ENCODE measurements around the gene ZNF665.

The ZNF665 gene

GRCh38 chr19:53183146-53183764 is 9.9 kb downstream of the ZNF665 start:
- DNase-seq (ENCODE audit: low spot score in 2 of 2) = no peak
- Histone ChIP-seq H3K4me1 (no peaks in the 10 kb centered on the region), H3K4me3 (no peak overlapping the region), H3K9me3 (no peaks in the 10 kb centered on the region), H3K36me3 (replicated peaks) (no peaks in the 10 kb centered on the region), H3K27me3 (ENCODE audit: low read depth) (no peaks in the 10 kb centered on the region)
- in situ Hi-C loops (cut with MboI; ENCODE audit: low sequenced_read_pairs) = no loop called here

GRCh38 chr19:53182202-53182601 is 11.0 kb downstream of the ZNF665 start:
- in situ Hi-C loops (cut with MboI; ENCODE audit: low sequenced_read_pairs) = no loop called here
- no peak overlapping the region for H3K4me3 ChIP-seq
- no peaks in the 10 kb centered on the region for H3K9me3 ChIP-seq
- no peak for DNase-seq (ENCODE audit: low spot score in 2 of 2)
- no peaks in the 10 kb centered on the region for H3K4me1 ChIP-seq
- H3K36me3 ChIP-seq (replicated peaks) = no peaks in the 10 kb centered on the region
- H3K27me3 ChIP-seq (ENCODE audit: low read depth) = no peaks in the 10 kb centered on the region

GRCh38 chr19:53177986-53178385 is 15.2 kb downstream of the ZNF665 start:
- Histone ChIP-seq H3K4me3 (no peak overlapping the region), H3K27me3 (ENCODE audit: low read depth) (no peaks in the 10 kb centered on the region), H3K36me3 (replicated peaks) (no peaks in the 10 kb centered on the region), H3K9me3 (no peaks in the 10 kb centered on the region), H3K4me1 (no peaks in the 10 kb centered on the region)
- no peak for DNase-seq (ENCODE audit: low spot score in 2 of 2)
- in situ Hi-C loops (cut with MboI; ENCODE audit: low sequenced_read_pairs) = no loop called here

GRCh38 chr19:53172889-53173288 is 20.3 kb downstream of the ZNF665 start:
- H3K36me3 ChIP-seq (replicated peaks) = no peaks in the 10 kb centered on the region
- H3K9me3 ChIP-seq = no peaks in the 10 kb centered on the region
- in situ Hi-C loops (cut with MboI; ENCODE audit: low sequenced_read_pairs) = no loop called here
- no peak overlapping the region for H3K4me3 ChIP-seq
- H3K27me3 ChIP-seq (ENCODE audit: low read depth) = no peaks in the 10 kb centered on the region
- DNase-seq (ENCODE audit: low spot score in 2 of 2) = no peak
- H3K4me1 ChIP-seq = no peaks in the 10 kb centered on the region

GRCh38 chr19:53165691-53166091 is 27.5 kb downstream of the ZNF665 start:
- Histone ChIP-seq H3K4me3 (no peak overlapping the region), H3K36me3 (replicated peaks) (no peaks in the 10 kb centered on the region), H3K4me1 (no peaks in the 10 kb centered on the region), H3K27me3 (ENCODE audit: low read depth) (no peaks in the 10 kb centered on the region), H3K9me3 (peaks cover 8% of the 10 kb centered on the region; the same call in 1 of the 2 replicates)
- no peak for DNase-seq (ENCODE audit: low spot score in 2 of 2)
- in situ Hi-C loops (cut with MboI; ENCODE audit: low sequenced_read_pairs) = no loop called here

GRCh38 chr19:53161123-53161522 is 32.0 kb downstream of the ZNF665 start:
- peaks cover 4% of the 10 kb centered on the region; the same call in 1 of the 2 replicates for H3K9me3 ChIP-seq
- no peaks in the 10 kb centered on the region for H3K36me3 ChIP-seq (replicated peaks)
- DNase-seq (ENCODE audit: low spot score in 2 of 2) = no peak
- H3K4me3 ChIP-seq = no peak overlapping the region
- H3K27me3 ChIP-seq (ENCODE audit: low read depth) = no peaks in the 10 kb centered on the region
- H3K4me1 ChIP-seq = no peaks in the 10 kb centered on the region
- in situ Hi-C loops (cut with MboI; ENCODE audit: low sequenced_read_pairs) = no loop called here

GRCh38 chr19:53160350-53160749 is 32.8 kb downstream of the ZNF665 start:
- H3K4me1 ChIP-seq = no peaks in the 10 kb centered on the region
- H3K4me3 ChIP-seq = no peak overlapping the region
- no peaks in the 10 kb centered on the region for H3K27me3 ChIP-seq (ENCODE audit: low read depth)
- in situ Hi-C loops (cut with MboI; ENCODE audit: low sequenced_read_pairs) = no loop called here
- no peak for DNase-seq (ENCODE audit: low spot score in 2 of 2)
- no peaks in the 10 kb centered on the region for H3K36me3 ChIP-seq (replicated peaks)
- H3K9me3 ChIP-seq = peaks cover 4% of the 10 kb centered on the region; the same call in 1 of the 2 replicates

- H3K4me1 ChIP-seq = no peaks in the 10 kb centered on the region
- H3K27me3 ChIP-seq (ENCODE audit: low read depth) = no peaks in the 10 kb centered on the region
- in situ Hi-C loops (cut with MboI; ENCODE audit: low sequenced_read_pairs) = no loop called here
- H3K9me3 ChIP-seq = no peaks in the 10 kb centered on the region; the same call in 1 of the 2 replicates
- DNase-seq (ENCODE audit: low spot score in 2 of 2) = no peak
- no peaks in the 10 kb centered on the region for H3K36me3 ChIP-seq (replicated peaks)
- H3K4me3 ChIP-seq = no peak overlapping the region
These were observed 35.0 kb downstream of the ZNF665 start for GRCh38 chr19:53158119-53158656.

GRCh38 chr19:53157626-53158025 is 35.5 kb downstream of the ZNF665 start:
- no peaks in the 10 kb centered on the region; the same call in 1 of the 2 replicates for H3K9me3 ChIP-seq
- in situ Hi-C loops (cut with MboI; ENCODE audit: low sequenced_read_pairs) = no loop called here
- no peak overlapping the region for H3K4me3 ChIP-seq
- no peaks in the 10 kb centered on the region for H3K27me3 ChIP-seq (ENCODE audit: low read depth)
- DNase-seq (ENCODE audit: low spot score in 2 of 2) = no peak
- H3K4me1 ChIP-seq = no peaks in the 10 kb centered on the region
- no peaks in the 10 kb centered on the region for H3K36me3 ChIP-seq (replicated peaks)

- no peak overlapping the region for H3K4me3 ChIP-seq
- H3K9me3 ChIP-seq = no peaks in the 10 kb centered on the region; the same call in 1 of the 2 replicates
- no peaks in the 10 kb centered on the region for H3K36me3 ChIP-seq (replicated peaks)
- in situ Hi-C loops (cut with MboI; ENCODE audit: low sequenced_read_pairs) = no loop called here
- no peak for DNase-seq (ENCODE audit: low spot score in 2 of 2)
- H3K27me3 ChIP-seq (ENCODE audit: low read depth) = no peaks in the 10 kb centered on the region
- H3K4me1 ChIP-seq = no peaks in the 10 kb centered on the region
These were observed 36.3 kb downstream of the ZNF665 start for GRCh38 chr19:53156850-53157249.

- no peaks in the 10 kb centered on the region for H3K27me3 ChIP-seq (ENCODE audit: low read depth)
- H3K9me3 ChIP-seq = peaks cover 8% of the 10 kb centered on the region; the same call in 1 of the 2 replicates
- no peaks in the 10 kb centered on the region for H3K36me3 ChIP-seq (replicated peaks)
- no peak for DNase-seq (ENCODE audit: low spot score in 2 of 2)
- H3K4me3 ChIP-seq = no peak overlapping the region
- H3K4me1 ChIP-seq = no peaks in the 10 kb centered on the region
- in situ Hi-C loops (cut with MboI; ENCODE audit: low sequenced_read_pairs) = no loop called here
These were observed 45.5 kb downstream of the ZNF665 start for GRCh38 chr19:53147645-53148044.

GRCh38 chr19:53140351-53140750 is 52.8 kb downstream of the ZNF665 start:
- no peaks in the 10 kb centered on the region for H3K9me3 ChIP-seq
- H3K27me3 ChIP-seq (ENCODE audit: low read depth) = no peaks in the 10 kb centered on the region
- in situ Hi-C loops (cut with MboI; ENCODE audit: low sequenced_read_pairs) = no loop called here
- no peak overlapping the region for H3K4me3 ChIP-seq
- no peaks in the 10 kb centered on the region for H3K4me1 ChIP-seq
- DNase-seq (ENCODE audit: low spot score in 2 of 2) = no peak
- H3K36me3 ChIP-seq (replicated peaks) = no peaks in the 10 kb centered on the region

- Histone ChIP-seq H3K4me1 (no peaks in the 10 kb centered on the region), H3K4me3 (no peak overlapping the region), H3K27me3 (ENCODE audit: low read depth) (no peaks in the 10 kb centered on the region), H3K36me3 (replicated peaks) (no peaks in the 10 kb centered on the region), H3K9me3 (no peaks in the 10 kb centered on the region)
- DNase-seq (ENCODE audit: low spot score in 2 of 2) = no peak
- in situ Hi-C loops (cut with MboI; ENCODE audit: low sequenced_read_pairs) = no loop called here
These were observed 56.7 kb downstream of the ZNF665 start for GRCh38 chr19:53136432-53136831.

GRCh38 chr19:53132141-53132991 is 60.8 kb downstream of the ZNF665 start, which contains the start of gene ZNF415:
TSS of gene ZNF415 (minus strand) at chr19:53132910. CDS start at chr19:53122676, 10,234 bp downstream.
- in situ Hi-C loops (cut with MboI; ENCODE audit: low sequenced_read_pairs) = no loop called here
- Histone ChIP-seq H3K4me3 (no peak within 1 kb of the TSS), H3K36me3 (replicated peaks) (no peaks in the 10 kb centered on the region), H3K9me3 (no peaks in the 10 kb centered on the region), H3K27me3 (ENCODE audit: low read depth) (no peaks in the 10 kb centered on the region), H3K4me1 (no peaks in the 10 kb centered on the region)
- DNase-seq (ENCODE audit: low spot score in 2 of 2) = no peak

Measured in HAP-1 (cell line).